Bone marrow (tissue), 2 donors: ENCODE data around the gene GPA33.

Source experiments
- DNase-seq, 2 donors: peaks; one replicate each; lab custom pipeline; 2025; lab: John Stamatoyannopoulos, UW

The GPA33 gene, protein sequence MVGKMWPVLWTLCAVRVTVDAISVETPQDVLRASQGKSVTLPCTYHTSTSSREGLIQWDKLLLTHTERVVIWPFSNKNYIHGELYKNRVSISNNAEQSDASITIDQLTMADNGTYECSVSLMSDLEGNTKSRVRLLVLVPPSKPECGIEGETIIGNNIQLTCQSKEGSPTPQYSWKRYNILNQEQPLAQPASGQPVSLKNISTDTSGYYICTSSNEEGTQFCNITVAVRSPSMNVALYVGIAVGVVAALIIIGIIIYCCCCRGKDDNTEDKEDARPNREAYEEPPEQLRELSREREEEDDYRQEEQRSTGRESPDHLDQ

DNA sequence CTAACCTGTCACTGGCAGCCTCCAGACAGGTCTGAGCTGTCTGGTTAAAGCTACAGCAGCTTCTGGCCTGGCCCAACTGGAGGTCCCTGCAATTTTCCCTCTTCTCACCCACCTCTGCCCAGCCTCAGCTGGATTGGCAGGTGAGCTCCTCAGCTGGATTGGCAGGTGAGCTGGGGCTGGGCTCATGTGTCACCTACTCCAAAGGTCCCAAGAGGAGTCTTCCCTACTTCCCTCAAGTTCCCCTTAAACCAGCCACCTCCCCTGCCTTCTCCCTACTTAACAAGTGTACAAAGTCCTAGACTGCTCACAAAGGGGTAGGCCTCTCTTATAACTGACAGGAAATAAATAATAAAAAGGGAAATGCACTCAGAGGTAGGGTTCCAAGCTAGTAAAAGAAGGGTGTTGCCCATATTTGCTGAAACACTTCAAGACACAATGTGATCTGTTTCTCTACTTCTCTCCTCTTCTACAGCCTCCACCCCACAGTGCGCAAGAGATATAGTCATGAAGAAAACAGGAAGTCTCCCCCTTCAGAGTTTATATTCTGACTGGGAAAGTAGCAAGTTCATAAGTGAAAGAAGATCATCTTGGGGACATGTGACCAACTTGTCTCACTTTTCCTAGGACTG lies at the start of gene GPA33:
TSS of gene GPA33 (minus strand) at position 64 of the 629 bp plus-strand sequence. CDS start 90 bp downstream, outside the sequence.
- peak in 1 of 2 donors; percentile 90 for DNase-seq

DNA sequence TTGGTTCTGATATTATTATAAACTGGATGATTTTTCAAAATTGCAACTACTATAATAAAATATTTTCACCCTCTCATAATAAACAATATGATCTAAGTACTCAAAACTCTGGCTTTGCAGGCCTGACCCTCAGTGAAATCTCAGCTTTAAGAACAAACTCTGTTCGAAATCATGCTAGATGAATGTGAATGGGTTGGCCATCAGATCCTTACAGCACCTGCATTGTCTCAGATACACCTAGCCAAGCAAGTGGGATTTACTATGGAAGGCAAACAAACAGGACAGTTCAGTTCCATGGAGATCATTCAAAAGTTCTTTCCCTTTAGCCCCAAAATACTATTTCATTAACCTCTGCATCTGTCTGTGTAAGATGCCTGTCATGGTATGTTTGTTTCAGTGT lies 48.5 kb upstream of the GPA33 start:
- no peak for DNase-seq

DNA sequence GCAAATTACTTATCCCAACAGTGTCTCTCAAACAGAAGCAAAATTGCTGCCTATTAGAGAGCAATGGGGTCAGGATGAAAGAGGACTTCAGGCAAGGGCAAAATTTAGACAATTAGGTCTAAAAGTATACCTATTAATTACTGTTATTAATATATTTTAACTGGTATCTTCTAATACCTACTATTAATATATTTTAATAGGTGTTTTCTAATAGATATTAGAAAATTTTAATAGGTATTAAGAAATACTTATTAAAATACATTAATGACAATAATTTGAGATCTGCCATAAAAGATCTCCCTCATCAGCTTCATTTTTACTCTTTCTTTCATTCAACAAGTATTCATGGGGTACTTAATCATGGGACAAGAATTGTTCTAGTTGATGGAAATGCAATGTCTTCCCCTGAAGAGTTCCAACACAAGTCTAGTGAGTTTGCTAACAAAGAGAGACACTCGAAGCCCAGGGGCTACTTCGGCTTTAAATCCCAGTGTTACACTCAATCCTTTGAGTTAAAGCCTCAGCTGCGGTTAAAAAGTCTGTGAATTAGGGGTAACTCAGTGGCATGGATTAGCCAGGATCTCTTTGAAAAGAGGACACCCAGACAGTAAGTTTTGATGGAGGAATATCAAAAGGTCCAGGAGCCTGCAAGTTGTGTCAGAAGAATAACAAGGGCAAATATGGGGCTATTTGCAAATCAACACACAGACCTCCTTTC lies 47.8 kb upstream of the GPA33 start:
- DNase-seq, result no peak

DNA sequence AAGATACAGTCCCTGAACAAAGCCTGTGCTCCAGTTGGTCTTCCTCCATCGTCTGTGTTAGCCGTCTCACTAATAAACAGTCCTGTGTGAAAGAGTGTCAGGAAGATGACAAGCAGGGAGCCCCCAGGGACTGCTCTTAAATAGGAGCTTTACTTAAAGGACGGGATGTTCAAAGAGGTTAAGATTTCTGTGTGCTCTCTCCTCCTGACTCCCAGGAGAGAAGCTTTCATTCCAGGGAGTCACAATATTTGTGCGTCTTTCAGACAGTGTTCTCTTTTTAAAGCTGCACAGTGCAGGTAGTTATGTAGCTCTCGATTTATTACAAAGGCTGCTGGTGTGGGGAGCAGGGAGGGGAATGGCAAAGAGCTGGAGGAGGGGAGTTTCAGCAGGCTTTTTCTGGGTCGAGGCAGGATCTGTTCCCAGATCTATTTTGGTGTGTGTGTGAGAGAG lies 47.2 kb upstream of the GPA33 start:
- DNase-seq, result no peak

DNA sequence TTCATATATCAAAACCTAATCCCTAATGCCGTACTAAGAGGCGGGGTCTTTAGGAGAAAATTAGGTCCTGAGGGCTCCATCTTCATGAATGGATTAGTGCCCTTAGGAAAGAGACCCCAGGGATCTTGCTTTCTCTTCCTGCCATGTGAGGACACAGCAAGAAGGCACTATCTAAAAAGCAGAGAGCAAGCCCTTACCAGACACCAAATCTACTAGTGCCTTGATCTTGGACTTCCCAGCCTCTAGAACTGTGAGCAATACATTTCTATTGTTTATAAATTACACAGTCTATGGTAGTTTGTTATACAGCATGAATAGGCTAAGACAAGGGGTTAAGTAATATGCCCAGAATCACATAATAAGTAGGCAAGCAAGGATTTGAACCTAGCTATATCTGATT lies 46.6 kb upstream of the GPA33 start:
- DNase-seq, result no peak

DNA sequence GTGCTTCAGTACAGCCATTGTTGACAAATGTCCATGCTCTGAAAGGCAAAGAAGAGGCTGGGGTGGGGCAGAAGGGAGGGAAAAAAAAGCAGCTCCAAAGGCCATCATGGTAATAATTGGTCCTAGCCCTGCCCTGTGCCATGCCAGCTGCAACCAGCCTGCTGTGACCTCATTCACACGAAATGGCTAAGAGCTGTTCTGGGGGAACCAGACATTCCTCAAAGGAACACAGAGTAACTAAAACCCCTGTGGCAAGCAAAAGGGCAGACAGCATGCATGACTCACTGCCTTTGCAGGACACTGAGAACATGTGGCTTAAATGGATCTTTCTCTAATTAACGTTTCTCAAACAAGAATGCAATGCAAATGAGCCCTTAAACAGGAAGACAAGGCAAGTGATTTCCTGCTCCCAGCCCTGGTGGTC lies 46.0 kb upstream of the GPA33 start:
- no peak for DNase-seq

DNA sequence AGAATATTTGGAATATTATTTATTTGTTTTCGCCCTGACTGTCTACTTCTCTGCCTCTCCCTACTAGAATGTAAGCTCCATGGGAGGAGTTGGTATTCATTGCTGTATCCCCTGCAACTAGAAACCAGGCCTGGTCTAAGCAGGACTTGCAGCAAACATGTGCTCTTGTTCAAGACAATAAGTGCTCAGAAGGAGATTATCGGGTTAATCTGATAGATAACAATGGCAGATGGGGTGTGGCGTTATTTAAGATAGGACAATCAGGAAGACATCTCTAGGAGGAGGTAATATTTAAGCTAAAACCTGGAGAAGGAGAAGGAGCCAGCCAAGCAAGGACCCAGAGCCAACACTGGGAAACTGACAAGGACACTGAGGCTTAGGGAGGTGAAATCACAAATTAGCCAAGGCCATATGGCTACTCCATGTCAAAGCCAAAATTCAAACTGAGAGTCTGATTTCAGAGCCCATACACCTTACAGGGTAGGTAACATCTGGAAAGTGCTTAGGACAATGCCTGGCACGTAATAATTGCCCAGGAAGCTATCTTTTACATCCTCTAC lies 45.2 kb upstream of the GPA33 start:
- DNase-seq, result no peak

DNA sequence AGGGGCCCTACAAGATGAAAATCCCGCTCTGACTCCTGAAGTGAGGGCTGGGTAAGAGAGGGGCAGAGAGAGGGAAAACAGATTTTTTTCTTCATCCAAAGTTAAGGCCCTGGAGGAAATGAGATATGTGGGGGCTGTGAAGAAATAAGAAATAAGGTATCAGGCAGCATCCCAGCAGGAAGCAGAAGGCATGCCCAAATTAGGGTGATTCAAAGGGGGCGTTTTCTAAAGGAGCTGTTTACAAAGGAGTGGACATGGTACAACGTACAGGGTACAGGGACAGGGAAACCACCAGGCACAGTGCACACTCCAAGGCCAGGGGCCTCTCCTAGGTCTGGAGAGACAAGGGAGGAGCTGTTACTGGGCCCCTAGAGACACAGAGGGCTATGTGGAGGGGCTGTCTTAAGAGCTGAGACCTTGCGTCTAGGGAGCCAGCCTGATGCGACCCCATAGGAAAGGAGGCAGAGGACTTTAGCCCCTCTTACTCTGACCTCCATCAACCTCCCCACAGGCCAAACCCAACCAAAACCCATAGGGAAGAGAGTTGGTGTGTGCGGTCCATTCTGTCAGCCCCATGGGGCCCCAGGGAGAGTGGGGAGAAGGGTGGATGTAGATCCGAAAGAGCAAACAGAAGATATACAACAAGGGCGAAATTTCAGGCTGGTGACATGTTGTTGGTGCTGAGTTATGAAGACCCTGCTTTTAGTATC lies 42.3 kb upstream of the GPA33 start:
- DNase-seq, result no peak

DNA sequence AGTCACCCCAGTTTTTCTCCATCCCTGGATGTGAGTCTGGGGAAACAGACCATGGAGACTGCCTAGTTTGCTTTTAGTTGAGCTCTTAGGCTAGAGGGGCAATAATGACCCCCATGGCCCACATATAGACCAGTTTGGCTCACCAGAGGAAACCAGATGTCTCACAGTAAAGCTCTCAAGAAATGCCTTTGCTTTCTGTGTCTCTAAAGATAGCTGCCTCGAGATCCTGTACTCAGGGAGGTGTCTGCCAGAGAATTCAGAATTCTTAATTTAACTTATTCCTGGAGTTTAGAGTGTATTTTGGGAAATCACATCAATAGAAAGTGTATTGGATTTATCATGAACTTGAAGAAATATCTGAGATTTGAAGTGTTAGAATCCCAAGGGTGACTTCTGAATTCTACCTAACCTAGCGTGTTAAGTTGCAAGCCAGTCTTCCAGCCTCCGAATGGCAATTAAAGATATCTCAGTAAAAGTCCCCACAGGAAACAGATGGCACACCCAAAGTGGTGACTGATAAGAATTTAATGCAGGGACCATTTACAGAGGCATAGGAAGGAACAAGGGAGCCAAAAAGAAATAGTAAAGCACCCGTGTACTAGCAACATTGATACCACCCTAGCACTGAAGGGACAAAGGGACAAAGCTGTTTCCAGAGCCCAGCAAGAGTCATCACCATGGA lies 40.8 kb upstream of the GPA33 start:
- peak in 1 of 2 donors; percentile 76 for DNase-seq

DNA sequence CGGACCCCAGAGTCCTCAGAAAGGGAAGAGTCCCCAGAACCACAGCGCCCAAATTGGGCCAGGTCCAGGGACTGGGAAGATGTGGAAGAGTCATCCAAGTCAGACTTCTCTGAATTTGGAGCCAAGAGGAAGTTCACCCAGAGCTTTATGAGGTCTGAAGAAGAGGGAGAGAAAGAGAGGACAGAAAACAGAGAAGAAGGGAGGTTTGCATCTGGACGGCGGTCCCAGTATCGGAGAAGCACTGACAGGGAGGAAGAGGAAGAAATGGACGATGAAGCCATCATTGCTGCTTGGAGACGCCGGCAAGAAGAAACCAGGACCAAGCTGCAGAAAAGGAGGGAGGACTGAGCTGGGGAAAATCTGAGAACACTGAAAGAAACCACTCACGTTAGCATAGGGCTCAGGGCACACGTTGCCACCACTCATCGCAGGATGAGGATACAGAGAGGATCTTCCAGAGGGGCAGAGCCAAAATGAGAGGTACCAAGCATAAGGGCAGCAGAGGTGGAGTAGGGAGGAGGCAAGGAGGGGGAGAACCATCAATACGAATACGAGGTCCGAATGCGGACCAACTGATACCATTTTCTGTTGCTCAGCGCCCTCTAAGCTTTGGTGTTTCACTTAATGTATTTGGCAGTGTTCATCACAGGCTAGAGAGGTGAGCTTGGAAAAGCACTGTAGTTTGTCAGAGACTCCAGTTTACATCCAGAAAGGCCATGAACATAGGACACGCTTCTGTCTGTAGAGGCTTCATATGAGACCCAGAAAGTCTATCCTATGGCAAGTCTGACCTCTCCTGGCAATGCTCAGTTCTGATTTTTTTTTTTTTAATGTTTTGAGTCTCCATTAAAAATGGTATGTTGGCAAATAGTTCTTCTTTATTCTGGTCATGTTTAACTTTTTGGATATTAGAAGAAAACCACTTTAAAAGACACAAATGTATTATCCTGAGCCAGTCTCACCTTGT lies 38.4 kb upstream of the GPA33 start:
- no peak for DNase-seq

DNA sequence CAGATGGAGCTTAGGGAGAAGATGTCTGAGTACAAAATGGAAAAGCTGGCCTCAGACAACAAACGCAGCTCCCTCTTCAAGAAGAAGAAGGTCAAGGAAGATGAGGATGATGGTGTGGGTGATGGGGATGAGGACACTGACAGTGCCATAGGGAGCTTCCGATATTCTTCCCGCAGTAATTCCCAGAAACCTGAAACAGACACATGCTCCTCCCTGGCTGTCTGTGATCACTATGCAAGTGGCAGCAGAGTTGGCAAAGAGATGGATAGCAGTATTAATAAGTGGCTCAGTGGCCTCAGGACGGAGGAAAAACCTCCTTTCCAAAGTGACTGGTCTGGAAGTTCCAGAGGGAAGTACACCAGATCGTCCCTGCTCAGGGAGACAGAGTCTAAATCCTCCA lies 37.5 kb upstream of the GPA33 start:
- no peak for DNase-seq

DNA sequence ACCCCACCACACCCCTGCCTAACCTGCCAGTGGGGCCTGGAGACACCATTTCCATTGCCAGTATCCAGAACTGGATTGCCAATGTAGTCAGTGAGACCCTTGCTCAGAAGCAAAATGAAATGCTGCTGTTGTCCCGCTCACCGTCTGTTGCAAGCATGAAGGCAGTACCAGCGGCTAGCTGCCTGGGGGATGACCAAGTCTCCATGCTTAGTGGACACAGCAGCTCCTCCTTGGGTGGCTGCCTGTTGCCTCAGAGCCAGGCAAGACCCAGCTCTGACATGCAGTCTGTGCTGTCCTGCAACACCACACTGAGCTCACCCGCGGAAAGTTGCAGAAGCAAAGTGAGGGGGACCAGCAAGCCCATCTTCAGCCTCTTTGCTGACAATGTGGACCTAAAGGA lies 37.1 kb upstream of the GPA33 start:
- no peak for DNase-seq

DNA sequence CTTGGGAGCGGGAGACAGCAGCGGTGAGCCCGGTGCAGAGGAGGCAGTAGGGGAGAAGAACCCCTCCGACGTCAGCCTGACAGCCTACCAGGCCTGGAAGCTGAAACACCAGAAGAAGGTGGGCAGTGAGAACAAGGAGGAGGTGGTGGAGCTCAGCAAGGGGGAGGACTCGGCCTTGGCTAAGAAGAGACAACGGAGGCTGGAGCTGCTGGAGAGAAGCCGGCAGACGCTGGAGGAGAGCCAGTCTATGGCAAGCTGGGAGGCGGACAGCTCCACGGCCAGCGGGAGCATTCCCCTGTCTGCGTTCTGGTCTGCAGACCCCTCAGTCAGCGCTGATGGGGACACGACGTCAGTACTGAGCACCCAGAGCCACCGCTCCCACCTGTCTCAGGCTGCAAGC lies 36.6 kb upstream of the GPA33 start:
- DNase-seq, result no peak

DNA sequence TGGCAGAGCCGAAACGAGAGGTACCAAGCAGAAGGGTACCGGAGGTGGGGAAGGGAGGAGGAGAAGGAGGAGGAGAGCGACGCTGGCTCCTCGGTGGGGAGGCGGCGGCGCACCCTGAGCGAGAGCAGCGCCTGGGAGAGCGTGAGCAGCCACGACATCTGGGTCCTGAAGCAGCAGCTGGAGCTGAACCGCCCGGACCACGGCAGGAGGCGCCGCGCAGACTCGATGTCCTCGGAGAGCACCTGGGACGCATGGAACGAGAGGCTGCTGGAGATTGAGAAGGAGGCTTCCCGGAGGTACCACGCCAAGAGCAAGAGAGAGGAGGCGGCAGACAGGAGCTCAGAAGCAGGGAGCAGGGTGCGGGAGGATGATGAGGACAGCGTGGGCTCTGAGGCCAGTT lies 36.1 kb upstream of the GPA33 start:
- DNase-seq, result no peak

DNA sequence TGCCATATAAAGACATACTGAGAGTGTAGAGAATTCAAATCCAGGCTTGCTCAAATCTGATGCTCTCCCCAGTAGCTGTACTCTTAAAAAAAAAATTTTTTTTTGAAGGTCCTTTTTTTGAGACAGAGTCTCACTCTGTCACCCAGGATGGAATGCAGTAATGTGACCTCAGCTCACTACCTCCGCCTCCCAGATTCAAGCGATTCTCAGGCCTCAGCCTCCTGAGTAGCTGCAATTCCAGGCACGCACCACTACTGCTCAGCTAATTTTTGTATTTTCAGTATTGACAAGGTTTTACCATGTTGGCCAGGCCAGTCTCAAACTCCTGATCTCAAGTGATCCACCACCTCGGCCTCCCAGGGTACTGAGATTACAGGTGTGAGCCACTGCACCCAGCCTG lies 32.4 kb upstream of the GPA33 start:
- no peak for DNase-seq

DNA sequence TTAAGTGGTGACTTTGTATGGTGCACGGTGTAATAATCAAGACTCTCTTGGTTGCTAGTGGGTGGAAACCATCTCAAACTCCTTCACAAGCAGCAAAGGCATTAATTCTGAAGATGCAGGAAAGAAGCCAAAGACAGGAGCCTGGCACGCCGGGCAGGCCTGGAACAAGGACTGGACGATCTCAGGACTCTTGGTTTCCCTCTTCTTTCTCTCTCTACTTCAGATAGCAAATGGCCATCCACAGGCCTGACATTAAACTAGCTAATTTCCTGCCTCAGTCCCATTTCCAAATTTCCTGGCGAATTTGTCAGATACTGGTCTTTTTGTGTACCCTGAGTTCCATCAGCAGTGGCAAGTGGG lies 31.9 kb upstream of the GPA33 start:
- DNase-seq, result no peak

DNA sequence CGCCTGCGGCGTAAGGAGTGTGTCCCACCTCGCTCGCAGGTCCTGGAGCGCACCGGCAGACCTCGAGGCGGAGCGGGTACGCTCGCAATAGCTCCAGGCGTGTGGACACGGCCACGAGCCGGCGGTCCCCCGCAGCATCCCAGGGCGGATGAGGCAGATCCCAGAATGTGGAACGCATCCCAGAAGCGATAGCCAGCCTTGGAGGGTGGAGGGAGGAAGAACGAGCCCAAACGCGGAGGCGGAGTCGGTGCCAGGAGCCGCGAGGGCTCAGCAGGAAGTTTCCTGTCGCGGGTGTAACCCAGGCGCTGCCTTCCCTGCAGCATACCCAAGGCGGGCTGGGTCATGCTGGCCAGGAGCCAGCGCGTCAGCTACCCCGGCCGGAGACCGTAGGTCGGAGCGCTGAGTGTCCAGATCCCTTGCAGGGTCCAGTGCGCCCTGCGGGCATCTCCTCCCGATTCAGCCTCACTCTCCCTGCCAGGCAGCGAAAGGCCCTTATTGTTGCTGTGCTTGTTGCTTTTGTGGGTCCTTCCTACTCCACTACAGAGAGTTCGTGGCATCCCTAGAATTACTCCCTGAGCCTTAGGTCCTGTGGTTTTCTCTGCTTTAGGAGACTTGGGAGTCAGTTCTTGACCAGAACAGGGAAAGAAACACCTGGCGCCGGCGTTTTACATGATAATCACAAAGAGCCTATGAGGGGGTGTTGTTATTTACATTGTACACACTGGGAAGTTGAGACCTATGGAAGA lies 31.4 kb upstream of the GPA33 start:
- peak; percentile 20 to 36 for DNase-seq

DNA sequence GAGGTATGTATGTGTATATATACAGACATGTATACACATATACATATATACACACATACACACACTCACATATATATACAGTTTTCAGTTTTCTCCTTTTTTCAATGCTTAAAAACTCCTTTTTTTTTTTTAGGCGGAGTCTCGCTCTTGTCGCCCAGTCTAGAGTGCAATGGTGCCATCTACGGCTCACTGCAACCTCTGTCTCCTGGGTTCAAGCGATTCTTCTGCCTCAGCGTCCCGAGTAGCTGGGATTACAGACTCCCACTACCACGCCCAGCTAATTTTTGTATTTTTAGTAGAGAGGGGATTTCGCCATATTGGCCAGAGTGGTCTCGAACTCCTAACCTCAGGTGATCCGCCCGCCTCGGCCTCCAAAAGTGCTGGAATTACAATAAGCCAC lies 30.7 kb upstream of the GPA33 start:
- DNase-seq, result no peak

DNA sequence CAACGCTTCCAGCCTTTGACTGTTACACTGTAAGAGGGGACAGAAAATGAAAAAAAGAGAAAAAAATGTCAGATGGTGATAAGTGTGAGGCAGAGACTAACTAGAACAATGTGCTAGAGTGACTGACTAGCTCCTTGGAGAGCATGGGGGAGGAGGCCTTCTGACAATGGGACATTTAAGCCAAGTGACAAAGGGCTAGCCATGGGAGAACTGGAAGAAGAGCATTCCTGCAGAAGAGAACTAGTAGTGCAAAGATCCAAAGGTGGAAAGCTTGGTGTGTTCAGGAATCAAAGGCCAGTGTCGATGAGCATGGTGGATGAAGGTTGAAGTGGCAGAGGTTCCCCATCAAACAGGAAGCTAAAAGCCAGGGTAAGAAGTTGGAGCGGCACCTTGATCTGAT lies 29.5 kb upstream of the GPA33 start:
- DNase-seq, result no peak

DNA sequence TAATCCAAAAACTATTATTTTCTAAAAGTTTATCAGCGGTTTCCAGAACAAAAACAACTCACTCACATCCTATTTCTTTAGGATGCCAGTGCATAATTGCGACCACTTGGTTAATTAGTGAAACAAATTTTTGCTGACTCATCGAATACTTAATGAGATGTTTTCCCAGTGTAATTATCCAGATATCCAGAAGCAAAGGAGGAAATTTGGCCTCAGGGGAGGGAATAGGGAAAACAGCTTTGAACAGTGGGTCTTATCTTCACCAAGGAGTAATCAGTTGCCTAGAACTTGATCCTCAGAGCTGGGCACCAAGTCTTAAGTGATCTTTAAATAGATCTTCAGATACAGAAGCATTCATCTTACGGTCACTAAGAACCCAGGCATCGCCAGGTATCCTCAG lies 28.0 kb upstream of the GPA33 start:
- DNase-seq, result no peak
